Stimulated activated CD8-positive, alpha-beta memory T cell treated with anti-CD3 and anti-CD28 coated beads, Interleukin-4, amount 100 ng/mL, for 1 hour (primary cell): ENCODE data around the gene SYNDIG1.

Experiments used
- DNase-seq, 2 donors: peaks; one replicate each; pipeline ENCODE4 v3.0.0-alpha.2; 2020; ENCODE audit warnings: low read depth in 2 of 2, low spot score in 1 of 2

The SYNDIG1 gene

DNA sequence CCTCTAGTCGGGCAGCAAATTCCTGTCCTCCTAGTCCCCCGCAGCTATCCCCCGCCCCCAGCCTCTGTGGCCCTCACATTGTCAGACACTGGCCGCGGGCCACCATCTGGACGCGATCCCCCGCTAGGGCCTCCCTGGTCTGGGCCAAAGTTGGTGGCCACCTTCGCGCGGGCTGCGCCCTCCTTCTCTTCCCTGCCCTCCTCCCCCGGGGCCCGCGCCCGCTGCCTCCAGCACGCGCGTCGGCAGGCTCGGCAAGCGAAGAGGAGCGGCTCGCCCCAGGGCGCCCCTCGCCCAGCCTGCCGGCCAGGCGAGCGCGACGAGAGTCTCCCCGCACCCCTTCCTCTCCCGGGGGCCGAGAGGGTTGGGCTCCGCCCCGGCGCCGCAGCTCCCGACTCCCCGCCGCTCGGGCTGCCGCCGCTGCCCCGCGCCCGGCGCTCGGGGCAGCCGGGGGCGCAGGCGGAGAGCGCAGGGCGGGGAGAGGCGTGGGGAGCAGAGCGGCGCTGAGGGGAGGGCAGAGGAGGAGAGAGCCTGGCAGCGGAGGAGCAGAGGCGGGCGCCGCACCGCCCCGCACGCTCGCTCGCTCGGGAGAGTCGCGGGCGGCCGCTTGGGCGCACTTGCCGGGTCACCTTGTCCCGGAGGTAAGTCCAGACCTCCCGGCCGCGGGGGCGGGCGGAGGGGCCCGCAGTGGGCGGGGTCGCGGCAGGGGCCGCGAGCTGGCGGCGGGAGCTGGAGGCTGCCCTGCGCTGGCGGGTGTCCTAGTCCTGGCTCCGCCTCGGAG lies at the start of gene SYNDIG1:
Gene SYNDIG1 (plus strand): TSS at position 514 of the 778 bp plus-strand sequence. CDS start 73,469 bp downstream, outside the sequence.
- DNase-seq = no peak

DNA sequence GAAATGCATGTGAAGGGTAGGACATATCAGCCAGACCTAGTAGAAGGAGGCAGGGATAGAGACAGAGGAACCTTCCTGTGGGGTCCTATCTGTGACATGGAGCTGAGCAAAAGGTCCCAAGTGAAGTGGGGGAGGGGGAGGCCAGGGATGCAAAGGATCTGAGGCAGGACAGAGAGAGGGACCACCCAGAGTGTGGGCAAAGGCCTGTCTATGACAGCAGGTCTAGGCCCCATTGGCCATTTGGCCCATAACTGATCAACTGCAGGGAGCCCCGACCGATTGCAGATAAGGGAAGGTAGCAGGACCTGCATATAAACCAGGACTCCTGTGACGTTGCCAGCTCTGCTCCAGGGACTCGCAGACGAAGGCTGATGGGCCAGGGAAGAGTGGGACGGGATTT lies 49.6 kb upstream of the SYNDIG1 start:
- no peak for DNase-seq

DNA sequence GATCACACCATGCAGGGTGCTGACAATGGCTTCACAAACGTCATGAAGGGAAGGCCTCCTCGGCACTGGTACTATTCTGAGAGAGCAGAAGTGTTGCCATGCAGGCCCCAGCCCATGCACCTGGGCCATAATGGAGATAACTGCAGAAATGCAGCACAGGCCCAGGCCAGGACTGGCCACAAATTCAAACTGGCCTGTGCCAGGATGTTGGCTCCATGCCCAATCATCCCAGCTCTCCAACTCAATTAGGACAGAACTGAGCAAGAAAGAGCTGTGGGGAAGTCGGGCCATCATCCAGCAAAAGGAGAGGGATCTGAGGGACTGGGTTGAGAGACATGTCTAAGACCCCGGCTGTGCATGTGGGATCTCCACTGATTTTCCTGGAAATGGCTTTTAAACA lies 48.9 kb upstream of the SYNDIG1 start:
- DNase-seq = no peak

DNA sequence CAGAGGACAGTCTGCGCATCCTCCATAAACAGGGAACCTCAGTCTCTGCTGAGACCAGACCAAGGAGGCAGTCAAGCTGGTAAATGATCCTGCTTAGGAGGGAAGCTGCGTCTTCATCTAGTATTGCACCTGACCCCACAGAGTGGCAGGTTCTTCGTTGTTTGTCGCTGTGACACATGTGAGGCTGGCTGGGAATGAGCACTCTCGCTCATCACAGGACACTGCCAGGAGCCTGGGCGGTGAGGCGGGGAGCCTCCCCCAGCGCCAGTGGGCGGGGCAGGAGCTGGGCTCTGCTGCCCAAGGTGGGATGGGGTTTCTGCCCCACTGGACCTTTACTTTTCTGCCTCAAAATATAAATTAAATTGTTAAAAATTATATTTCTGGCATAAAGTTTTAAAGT lies 48.4 kb upstream of the SYNDIG1 start:
- no peak for DNase-seq

DNA sequence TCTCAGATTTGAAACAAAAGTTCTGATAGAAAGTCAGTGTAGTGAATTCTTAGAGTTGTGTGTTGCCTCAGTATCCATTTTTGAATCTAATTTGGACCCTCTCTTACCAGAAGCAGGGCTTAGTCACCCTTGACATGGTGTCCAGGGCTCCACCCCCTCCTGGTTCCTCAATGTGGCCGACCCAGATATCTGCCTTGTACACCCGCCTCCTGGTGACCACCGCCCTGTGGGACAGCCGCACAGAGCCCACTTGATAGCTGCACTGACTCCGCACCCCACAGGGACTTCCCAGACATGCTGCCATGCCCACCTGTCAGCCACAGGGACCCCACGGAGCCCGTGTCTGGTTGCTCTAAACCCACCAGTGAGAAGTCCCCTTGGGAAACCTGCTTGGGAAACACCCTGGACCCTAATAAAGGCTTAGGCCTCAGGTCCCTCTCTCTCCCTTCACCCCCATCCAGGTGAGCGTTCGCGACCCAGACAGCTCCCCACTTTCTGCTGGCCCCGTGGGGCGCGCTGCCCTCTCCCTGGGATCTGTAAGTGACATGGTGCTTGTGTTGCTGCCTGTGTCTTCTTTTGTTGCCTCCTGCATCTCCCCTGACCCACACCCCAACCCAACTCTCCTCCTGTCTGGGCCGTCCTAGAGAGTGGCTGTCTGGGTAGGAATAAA lies 47.2 kb upstream of the SYNDIG1 start:
- no peak for DNase-seq

DNA sequence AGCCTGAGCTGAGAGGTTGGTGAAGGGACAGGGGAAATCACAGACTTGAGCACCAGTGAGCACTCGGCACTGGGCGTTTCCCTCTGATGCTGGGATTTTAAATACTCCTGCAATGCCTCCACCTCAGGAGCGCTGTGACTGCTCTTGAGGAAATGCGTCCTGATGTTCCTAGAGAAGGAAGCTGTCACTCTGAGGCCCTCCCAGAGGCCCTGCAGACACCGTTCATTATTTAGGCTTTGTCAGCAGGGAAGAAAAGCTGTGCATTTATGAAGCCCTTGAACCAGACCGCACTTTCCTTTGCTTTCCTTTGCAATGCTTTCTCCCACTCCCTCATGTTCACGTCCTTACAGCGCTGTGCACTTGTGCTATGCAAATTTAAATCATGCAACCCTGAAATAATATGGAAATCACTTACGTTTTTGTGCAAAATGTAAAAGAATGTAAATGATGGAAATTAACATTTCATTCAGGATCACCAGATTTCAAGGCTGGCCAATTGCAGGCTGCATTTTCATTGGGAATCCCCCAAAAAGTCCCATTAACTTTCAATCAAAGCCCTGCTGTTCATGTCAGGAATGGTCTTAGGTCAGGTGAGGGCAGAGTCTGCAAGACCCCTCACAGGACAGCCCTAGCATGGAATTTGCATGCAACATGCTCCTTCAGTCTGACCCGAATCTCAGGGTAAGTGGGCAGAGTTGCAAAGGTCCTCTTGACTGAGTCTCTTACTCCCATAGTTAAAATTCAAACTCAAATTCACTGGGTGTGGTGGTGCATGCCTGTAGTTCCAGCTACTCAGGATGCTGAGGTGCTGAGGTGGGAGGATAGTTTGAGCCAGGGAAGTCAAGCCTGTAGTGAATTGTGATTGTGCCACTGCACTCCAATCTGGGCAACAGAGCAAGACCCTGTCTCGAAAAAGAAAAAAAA lies 45.8 kb upstream of the SYNDIG1 start:
- DNase-seq = no peak

DNA sequence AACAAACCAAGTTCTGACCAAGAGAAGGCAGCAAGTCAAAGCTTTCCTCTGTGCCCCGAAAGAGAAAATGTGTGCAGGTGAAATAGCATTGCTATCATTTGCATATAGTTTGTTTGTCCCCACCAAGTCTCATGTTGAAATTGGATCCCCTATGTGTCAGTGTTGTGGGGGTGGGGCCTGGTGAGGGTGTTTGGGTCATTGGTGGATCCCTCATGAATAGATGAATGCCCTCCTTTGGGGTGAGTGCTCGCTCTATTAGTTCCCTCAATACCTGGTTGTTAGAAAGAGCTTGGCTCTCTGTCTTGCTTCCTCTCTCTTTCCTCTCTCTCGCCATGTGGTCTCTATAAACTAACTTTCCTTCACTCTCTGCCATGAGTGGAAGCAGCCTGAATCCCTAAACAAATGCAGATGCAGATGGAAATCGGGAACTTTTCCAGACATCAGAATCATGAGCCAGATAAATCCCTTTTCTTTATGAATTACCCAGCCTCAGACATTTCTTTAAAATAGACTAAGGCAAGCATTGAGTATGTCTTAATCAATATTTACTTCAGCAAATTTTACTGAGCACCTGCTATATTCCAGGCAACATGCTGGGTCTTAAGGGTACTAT lies 43.8 kb upstream of the SYNDIG1 start:
- DNase-seq = no peak

DNA sequence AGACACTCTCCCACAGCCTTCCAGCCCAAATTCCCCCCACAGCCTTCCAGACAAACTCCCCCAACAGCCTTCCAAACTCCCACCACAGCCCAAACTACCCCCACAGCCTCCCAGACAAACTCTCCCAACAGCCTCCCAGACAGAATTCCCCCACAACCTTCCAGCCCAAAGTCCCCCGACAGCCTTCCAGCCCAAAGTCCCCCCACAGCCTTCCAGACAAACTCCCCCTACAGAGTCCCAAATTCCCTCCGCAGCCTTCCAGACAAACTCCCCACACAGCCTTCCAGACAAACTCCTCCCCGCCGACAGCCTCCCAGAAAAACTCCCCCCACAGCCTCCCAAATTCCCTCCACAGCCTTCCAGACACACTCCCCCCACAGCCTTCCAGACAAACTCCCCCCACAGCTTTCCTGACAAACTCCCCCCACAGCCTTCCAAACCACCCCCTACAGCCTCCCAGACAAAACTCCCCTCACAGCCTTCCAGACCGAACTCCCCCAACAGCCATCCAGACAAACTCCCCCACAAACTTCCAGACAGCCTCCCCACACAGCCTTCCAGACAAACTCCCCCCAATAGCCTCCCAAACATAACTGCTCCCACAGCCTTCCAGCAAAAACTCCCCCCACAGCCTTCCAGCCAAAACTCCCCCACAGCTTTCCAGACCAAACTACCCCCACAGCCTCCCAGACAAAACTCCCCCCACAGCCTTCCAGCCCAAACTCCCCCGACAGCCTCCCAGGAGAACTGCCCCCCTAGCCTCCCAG lies 38.0 kb upstream of the SYNDIG1 start:
- no peak for DNase-seq

DNA sequence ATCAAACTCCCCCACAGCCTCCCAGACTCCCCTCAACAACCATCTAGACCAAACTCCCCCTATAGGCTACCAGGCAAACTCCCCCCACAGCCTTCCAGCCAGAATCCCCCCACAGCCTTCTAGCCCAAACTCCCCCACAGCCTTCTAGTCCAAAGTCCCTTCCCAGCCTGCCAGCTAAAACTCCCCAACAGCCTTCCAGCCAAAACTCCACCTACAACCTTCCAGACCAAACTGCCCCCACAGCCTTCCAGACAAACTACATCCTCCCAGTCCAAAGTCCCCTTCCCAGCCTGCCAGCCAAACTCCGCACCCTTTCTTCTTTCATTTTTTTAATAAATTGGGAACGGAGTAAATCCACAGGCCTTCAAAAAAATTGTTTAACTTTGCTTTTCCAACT lies 37.4 kb upstream of the SYNDIG1 start:
- no peak for DNase-seq

DNA sequence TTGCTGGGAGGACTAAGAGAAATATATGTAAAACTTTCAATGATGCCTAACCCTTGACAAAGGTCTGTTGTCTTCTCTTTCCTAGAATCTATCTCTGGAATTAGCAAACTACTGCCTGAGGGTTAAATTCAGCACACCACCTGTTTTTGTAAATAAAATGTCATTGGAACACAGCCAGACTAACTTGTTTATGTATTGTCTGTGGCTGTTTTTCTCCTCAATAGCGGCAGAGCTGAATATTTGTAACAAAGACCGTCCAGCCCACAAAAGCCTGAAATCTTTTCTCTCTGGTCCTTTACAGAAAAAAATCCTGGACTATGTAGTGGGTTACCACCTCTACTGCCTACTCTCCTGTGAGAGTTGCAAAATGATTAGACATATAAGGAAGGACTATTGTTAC lies 33.3 kb upstream of the SYNDIG1 start:
- DNase-seq = no peak

DNA sequence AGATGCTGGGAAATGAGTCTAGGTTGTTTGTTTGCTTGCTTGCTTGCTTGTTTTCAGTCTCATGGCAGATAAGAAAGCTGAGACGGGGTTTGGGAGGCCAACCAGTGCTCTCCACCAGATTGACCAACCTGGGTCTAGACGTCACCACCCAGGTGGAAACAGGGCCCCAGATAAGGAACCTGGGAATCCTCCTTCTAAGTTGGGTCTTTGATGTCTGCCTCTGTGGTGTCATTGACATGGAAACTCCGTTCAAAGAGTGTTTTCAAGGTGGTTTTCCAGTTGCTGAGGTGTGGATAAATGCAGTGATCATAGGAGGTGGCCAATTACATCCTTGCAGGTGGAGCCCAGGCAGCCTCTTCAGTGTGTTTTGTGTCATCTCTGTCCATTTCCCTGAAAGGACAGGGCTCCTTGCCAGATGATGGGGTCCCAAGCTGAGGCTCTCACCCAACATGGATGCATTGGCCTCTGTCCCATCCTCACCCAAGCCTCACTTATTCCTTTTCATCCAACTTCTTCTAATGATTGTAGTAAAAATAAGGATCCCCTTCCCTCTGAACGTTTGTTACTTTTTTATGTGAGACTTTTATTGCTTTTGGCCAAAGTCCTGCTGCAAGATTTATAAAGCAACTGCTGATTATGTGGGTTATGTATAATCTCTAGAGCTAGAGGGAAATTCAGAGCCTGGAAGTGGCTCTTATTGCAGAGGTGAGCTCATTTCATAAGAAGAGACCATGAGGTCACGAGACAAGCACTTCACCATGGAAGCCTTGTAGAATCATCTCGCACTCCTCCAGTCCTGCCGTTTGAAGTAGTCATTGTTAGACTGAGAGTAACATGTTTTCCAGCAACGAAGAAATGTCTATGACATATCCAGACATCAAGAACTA lies 32.0 kb upstream of the SYNDIG1 start:
- no peak for DNase-seq

DNA sequence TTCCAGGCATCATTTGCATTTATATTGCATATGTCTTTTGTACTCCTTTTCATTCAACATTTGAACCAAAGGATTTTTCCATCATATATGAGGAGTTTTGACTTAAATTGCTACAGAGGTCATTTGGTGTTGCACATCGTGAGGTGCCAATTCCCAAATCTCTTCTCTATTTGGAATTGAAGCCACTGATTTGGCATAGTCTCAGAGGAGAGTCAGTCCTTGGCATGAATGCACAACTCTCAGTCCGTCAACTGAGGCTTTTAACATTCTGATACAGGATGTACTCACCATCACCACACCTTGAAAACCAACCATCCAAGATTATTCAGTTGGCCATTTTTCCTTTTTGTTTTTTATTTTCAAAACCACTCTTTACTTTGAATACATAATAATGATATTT lies 31.1 kb upstream of the SYNDIG1 start:
- DNase-seq = no peak

DNA sequence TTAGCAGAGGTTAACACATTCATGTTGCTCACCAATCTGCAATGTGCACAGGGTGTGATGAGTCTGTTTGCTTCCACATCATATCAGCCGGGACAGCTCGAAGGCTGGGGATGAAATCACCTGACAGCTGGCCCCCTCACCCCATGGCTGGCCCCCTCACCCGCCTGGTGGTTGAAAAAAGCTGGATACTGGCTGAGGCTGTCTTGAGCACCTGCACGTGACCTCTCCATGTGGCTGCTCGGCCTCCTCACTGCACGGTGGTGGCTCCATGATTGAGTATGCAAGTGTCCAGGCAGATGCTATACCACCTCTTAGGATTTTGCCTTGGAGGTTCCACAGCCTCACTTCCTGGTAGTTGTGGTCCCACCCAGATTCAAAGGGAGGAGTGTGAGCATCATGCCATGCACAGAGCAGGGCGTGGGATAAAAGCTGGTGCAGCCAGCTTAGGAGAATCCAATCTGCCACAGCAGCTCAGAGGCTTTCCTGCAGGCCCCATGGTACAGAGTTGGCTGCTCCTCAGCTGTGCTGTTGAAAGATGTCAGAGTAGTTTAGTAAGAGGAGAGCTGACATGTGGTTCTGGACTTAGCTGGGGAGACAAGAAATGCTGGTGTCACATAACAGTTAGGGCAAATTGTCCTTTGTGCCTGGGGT lies 29.6 kb upstream of the SYNDIG1 start:
- DNase-seq = no peak

DNA sequence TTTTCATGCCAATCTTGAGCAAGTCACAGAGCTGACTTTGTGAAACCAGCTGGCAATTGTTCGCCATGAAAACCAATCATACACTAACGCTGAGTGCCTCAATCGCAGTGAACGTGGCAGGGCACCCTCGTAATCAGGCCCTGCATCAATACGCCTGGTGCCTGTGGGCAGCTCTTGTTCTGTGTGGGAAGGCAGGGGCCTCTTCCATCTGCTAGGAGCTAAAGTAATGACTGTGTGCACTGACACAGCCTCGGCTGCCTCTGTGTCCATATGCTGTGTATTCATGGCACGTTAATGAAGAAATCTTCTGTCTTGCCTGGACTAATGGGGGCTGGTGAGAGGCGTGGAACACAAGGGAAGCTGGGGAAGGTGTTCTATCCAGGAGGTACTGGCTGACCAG lies 27.8 kb upstream of the SYNDIG1 start:
- no peak for DNase-seq

DNA sequence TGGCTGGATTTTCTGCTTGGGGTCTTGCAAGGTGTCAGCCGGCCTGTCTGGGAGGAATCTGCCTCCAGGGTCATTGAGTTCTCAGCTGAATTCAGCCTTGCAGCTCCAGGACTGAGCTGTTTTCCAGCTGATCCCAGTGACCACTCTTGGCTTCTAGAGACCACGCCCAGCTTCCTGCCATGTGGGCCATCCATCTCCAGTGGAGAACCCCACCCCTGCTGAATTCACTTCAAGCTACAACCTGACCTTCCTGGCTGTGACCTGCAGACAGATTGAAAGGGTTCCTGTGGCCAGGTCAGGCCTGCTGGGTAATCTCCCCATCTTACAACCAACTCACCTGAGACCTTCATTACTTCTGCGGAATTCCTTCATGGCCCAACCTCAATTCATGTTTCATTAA lies 26.5 kb upstream of the SYNDIG1 start:
- DNase-seq = no peak

DNA sequence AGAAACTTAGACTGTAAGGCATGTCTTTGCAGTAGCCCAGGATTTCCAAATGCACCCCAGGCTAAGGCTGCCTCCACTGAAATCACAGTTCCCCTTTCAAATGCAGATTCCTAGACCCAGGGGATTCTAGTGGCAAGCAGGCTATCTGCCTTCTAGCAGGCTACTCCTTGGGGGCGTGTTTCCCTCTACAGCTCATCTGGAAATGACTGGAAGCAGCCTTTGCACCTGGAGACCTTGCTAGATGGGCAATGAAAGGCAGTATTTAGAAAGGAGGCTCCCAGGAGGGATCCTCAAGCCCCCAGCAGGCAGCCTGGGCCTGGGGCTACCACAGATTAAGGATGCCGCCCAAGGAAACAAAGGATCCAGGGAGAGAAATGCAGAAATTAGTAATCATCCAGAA lies 26.0 kb upstream of the SYNDIG1 start:
- DNase-seq = no peak

DNA sequence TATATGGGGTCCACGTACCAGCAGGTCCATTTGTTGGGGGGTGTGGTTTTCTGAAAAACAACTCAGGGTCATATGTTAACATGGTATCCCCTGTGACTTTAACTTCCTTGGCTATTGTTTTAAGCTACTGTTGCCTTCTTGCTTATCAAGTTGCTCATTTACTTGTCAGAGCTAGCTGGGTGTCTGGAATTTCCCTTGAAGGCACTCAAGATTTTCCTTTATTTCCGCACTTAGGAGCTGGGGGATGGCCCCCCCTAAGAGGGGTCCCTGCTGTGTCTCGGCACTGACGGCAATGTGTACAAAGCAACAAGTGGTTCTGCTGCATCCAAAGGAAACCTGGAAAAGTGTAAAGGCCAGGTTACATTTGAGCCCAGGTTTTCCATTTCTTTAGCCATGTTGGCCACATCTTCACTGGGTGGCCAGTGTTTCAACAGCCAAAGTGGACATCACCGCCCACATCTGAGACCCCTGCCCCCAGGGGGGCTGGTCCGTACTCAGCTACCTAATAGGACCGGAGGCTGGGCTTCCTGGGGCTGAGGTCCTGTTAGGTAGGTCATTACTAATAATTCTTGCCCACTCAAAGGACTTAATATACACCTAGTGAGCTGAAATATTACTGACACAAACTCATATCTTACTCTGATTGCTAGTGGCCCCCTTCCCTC lies 24.8 kb upstream of the SYNDIG1 start:
- no peak for DNase-seq

DNA sequence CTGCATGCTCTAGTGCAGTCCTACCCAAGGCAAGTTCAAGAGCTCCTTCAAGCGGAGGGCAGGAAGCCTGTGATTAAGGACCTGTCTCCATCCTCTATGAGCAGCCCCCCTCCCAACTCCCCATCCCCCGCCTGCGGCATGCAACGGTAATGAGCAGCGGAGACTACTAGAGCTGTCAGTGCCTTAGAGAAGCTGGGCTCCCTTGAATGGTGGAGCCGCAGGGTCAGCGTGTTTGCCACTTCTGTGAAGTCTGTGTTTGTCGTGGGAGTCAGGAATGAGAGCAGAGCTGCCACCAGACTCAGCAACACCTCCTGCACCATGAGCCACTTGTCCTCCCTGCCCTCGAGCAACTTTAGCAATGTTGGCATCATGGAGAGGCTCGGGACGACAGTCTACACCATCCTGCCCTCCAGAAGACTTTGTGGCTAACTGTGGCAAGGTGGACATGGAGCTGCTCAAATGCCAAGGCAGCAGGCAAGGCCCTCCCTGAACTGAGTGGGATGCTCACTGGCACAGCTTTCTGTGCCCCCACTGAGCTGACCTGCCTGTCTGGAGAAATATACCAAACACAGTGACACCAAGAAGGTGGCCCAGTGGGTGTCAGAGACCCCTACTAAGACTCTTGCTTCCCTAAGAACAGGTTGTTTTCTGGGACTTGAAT lies 23.8 kb upstream of the SYNDIG1 start:
- no peak for DNase-seq
